ENCODE data around the gene SGTB. TPM values are rescaled to one million over a fixed set of nuclear protein-coding genes. Genes with fewer than 3 reads are reported as not detected.

Gene SGTB
- total RNA-seq, 1 experiment from 2014 or later, result 13.0 TPM

DNA sequence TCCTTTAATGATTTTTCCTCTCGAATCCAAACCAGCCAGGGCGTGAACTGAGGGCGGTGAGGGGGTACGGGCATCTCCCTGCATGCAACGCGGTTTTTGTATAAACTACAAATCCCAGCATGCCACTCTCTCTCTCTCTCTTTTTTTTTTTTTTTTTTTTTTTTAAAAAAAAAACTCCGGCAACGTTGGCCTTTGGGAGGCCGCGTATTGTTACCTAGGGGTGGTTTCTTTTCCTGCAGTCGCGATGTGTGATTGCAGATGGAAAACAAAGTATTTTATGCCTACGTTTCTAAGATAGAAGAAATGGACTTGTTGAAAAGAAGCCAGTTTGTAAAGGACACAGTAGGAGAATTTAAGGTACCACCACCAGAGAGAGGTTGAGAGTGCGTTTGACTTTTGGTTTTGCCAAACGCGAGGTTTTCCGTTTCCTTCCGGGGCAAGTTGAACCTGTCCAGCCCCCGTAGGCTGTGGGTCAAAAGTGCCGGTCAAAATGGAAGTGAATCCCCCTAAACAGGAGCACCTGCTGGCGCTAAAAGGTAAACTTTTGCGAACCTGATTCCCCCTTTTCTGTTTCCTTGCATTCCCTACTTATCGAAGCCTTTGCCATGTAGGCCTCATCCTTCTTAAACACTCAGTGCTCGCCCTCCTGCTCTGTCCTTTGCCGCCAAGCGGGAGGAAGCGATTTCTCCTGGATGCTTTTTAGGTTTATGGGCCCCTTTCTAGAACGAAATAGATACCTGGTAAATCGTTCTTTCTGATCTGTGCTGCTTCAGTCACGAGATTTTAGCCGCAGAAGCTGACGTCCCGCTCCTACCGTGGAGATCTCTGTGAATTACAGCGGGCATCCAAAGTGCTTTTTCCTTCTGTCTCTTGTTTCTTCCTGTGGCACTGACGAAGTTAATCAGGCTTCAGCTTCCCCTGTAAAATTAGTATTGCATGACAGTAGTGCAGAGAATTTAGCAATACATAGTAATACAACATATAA is 97.0 kb downstream of the SGTB start, which contains the start of the genes SHLD3 and TRAPPC13:
SHLD3 (plus strand) TSS at position 457 of the 985 bp plus-strand sequence. CDS start 4,561 bp downstream, outside the sequence.
TRAPPC13 (plus strand) TSS at position 457 of the 985 bp plus-strand sequence; CDS start at position 491, 34 bp downstream.
- Mint-ChIP-seq H3K27me3 (ENCODE audit: insufficient read depth, unreplicated experiment) (no peaks in the 10 kb centered on the region), H3K36me3 (ENCODE audit: insufficient read depth, unreplicated experiment) (peaks cover 13% of the 10 kb centered on the region), H3K4me3 (ENCODE audit: unreplicated experiment) (peak within 1 kb of the TSS; percentile 100), H3K27ac (ENCODE audit: unreplicated experiment) (peak within 1 kb of the TSS; percentile 96), H3K4me1 (ENCODE audit: low read depth, unreplicated experiment) (peaks cover 6% of the 10 kb centered on the region), H3K9me3 (ENCODE audit: unreplicated experiment) (no peaks in the 10 kb centered on the region)
- TSS peak; percentile 75 for BruUV-seq (replicated peaks)
- TF ChIP-seq, protein P1, sequence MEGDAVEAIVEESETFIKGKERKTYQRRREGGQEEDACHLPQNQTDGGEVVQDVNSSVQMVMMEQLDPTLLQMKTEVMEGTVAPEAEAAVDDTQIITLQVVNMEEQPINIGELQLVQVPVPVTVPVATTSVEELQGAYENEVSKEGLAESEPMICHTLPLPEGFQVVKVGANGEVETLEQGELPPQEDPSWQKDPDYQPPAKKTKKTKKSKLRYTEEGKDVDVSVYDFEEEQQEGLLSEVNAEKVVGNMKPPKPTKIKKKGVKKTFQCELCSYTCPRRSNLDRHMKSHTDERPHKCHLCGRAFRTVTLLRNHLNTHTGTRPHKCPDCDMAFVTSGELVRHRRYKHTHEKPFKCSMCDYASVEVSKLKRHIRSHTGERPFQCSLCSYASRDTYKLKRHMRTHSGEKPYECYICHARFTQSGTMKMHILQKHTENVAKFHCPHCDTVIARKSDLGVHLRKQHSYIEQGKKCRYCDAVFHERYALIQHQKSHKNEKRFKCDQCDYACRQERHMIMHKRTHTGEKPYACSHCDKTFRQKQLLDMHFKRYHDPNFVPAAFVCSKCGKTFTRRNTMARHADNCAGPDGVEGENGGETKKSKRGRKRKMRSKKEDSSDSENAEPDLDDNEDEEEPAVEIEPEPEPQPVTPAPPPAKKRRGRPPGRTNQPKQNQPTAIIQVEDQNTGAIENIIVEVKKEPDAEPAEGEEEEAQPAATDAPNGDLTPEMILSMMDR (IDR thresholded peaks at IDR 0.05; ENCODE audit: insufficient read depth in 1 of 2, low read depth in 1 of 2, low read length in 1 of 2, severe bottlenecking in 1 of 2, unreplicated experiment in 1 of 2), result no peak
- CTCF ChIA-PET, result interaction anchor here (0.9 kb wide), 1 partner anchor 13 kb away, joined by 3 read pairs; no protein-coding TSS in a partner anchor
- POLR2A ChIA-PET, result interaction anchor here (0.6 to 1.3 kb wide), 4 partner anchors 13 to 80 kb away, joined by 3 to 6 read pairs (median 4); partner anchors contain the start of genes CENPK and PPWD1
- H3K36me3 ChIP-seq (ENCODE audit: control insufficient read depth, insufficient read depth, low read length), result no peaks in the 10 kb centered on the region
- H3K27me3 ChIP-seq (replicated peaks; ENCODE audit: control insufficient read depth, insufficient read depth, low read length), result no peaks in the 10 kb centered on the region
- intact Hi-C loops (cut with micrococcal nuclease; ENCODE audit: unreplicated experiment), result loop anchor here (1.0 to 5.0 kb wide), 4 partner anchors 14 to 97 kb away; partner anchors contain the start of genes CENPK, NLN, PPWD1 and SGTB
- DNase-seq, result peak; percentile 80 to 87
- peaks cover 5% of the 10 kb centered on the region; the same call in 1 of the 2 replicates for H3K4me1 ChIP-seq
- no peaks in the 10 kb centered on the region for H3K9me3 ChIP-seq
- peak within 1 kb of the TSS; percentile 54 for H3K4me3 ChIP-seq (ENCODE audit: low read depth, low read length)

DNA sequence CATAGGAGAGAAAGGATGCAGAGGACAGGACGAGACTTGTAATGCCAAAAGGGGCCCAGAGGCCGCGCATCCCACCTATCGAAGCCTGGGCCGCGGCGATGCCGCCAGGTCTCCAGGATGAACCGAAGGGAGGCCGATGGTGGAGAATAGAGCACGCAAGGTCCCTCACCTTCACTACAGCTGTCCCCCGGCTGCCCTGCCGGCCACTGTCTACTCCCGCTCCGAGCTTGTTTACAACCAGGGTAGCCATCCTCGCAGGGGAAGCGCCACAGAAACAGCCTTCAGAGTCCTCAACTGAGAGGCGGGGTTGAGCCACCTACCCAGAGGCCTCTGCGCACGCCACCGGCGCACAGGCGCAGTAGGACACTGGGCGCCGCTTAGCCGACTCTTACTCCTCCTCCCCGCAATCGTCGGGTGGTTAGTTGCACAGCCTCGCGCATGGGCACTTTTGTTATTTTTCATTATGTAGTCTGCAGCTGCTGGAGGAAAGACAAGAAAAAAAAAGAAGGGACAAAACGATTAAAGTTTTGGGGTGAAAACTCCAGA is 97.8 kb downstream of the SGTB start, which contains the start of gene TRIM23:
TRIM23 (minus strand) TSS at position 309 of the 546 bp plus-strand sequence; CDS start at position 250, 59 bp downstream.
- BruUV-seq (replicated peaks), result no TSS peak
- Mint-ChIP-seq H3K27me3 (ENCODE audit: insufficient read depth, unreplicated experiment) (no peaks in the 10 kb centered on the region), H3K9me3 (ENCODE audit: unreplicated experiment) (no peaks in the 10 kb centered on the region), H3K4me3 (ENCODE audit: unreplicated experiment) (peak within 1 kb of the TSS; percentile 100), H3K4me1 (ENCODE audit: low read depth, unreplicated experiment) (peaks cover 6% of the 10 kb centered on the region), H3K27ac (ENCODE audit: unreplicated experiment) (peak within 1 kb of the TSS; percentile 96), H3K36me3 (ENCODE audit: insufficient read depth, unreplicated experiment) (peaks cover 8% of the 10 kb centered on the region)
- Histone ChIP-seq H3K36me3 (ENCODE audit: control insufficient read depth, insufficient read depth, low read length) (no peaks in the 10 kb centered on the region), H3K4me3 (ENCODE audit: low read depth, low read length) (peak within 1 kb of the TSS; percentile 54), H3K4me1 (peaks cover 5% of the 10 kb centered on the region; the same call in 1 of the 2 replicates), H3K27me3 (replicated peaks; ENCODE audit: control insufficient read depth, insufficient read depth, low read length) (no peaks in the 10 kb centered on the region), H3K9me3 (no peaks in the 10 kb centered on the region)
- peak; percentile 92 for DNase-seq
- CTCF ChIA-PET, result interaction anchor here (0.9 kb wide), 1 partner anchor 13 kb away, joined by 3 read pairs; no protein-coding TSS in a partner anchor
- POLR2A ChIA-PET, result interaction anchor here (0.5 to 1.0 kb wide), 3 partner anchors 12 to 520 kb away, joined by 3 to 6 read pairs (median 4); no protein-coding TSS in a partner anchor
- intact Hi-C loops (cut with micrococcal nuclease; ENCODE audit: unreplicated experiment), result loop anchor here (1.0 to 5.0 kb wide), 4 partner anchors 13 to 98 kb away; partner anchors contain the start of genes CENPK, NLN, PPWD1 and SGTB
- TF ChIP-seq, protein P1 (IDR thresholded peaks at IDR 0.05; ENCODE audit: insufficient read depth in 1 of 2, low read depth in 1 of 2, low read length in 1 of 2, severe bottlenecking in 1 of 2, unreplicated experiment in 1 of 2), result peak in 1 of 2 experiments; percentile 9
